ENCODE measurements around the gene FAU. TPM values are rescaled to one million over a fixed set of nuclear protein-coding genes. Genes with fewer than 3 reads are reported as not detected.

The FAU gene
- polyA plus RNA-seq, 1 of the 3 experiments (the other 2 are of a cell fraction), result 1,210 TPM

GRCh38 chr11:65083134-65083833 lies 38.6 kb downstream of the FAU start:
- peak overlapping the region; percentile 74 to 88; a peak in 3 of 4 replicates for H3K27ac ChIP-seq (ENCODE audit: low read depth in 2 of 2, low read length in 1 of 2)
- no peak for TF ChIP-seq MXI1 (IDR thresholded peaks at IDR 0.05; ENCODE audit: low read depth, low read length)
- H3K36me3 ChIP-seq (replicated peaks in 1 of 2; ENCODE audit: control insufficient read depth in 1 of 2, insufficient read depth in 2 of 2, low read length in 1 of 2), result peaks cover 18 to 31% of the 10 kb centered on the region in 2 experiments
- peak overlapping the region; percentile 83 for H3K4me2 ChIP-seq
- H3F3A ChIP-seq (replicated peaks; ENCODE audit: insufficient read depth), result peaks cover 4% of the 10 kb centered on the region
- POLR2A ChIA-PET, result interaction anchor here (1.0 kb wide), 1 partner anchor 35 kb away, joined by 3 read pairs; no protein-coding TSS in a partner anchor
- DNase-seq, result peak; percentile 24
- 2% methylated on average over 12 of the region's 13 CpGs for WGBS (ENCODE audit: low lambda C conversion rate)
- peaks cover 8 to 20% of the 10 kb centered on the region in 2 experiments for H3K4me1 ChIP-seq (ENCODE audit: control insufficient read depth in 1 of 2, insufficient read depth in 2 of 2, low read depth in 1 of 2, low read length in 1 of 2)
- no peaks in the 10 kb centered on the region for H3K9me2 ChIP-seq
- peak overlapping the region; percentile 86; the same call in 1 of the 2 replicates for H2AFZ ChIP-seq (ENCODE audit: low read depth)
- H4K20me1 ChIP-seq (ENCODE audit: insufficient read depth), result no peaks in the 10 kb centered on the region; the same call in 1 of the 2 replicates
- no peaks in the 10 kb centered on the region for H3K9me3 ChIP-seq
- H3K27me3 ChIP-seq (ENCODE audit: insufficient read depth), result no peaks in the 10 kb centered on the region
- H3K79me2 ChIP-seq (ENCODE audit: insufficient read depth), result peaks cover 72% of the 10 kb centered on the region
- H3K9ac ChIP-seq, result peak overlapping the region; percentile 89
- CTCF ChIA-PET, result interaction anchor here (1.5 to 2.6 kb wide), 2 partner anchors 27 to 69 kb away, joined by 6 to 11 read pairs; partner anchors contain the start of gene ARL2
- H3K4me3 ChIP-seq (ENCODE audit: low read depth in 2 of 2, low read length in 1 of 2), result peak overlapping the region; percentile 87 to 92

- Histone ChIP-seq H4K20me1 (ENCODE audit: insufficient read depth) (no peaks in the 10 kb centered on the region; the same call in 1 of the 2 replicates), H3F3A (replicated peaks; ENCODE audit: insufficient read depth) (peaks cover 13% of the 10 kb centered on the region), H3K9me3 (no peaks in the 10 kb centered on the region), H3K79me2 (ENCODE audit: insufficient read depth) (peaks cover 65% of the 10 kb centered on the region), H3K36me3 (replicated peaks in 1 of 2; ENCODE audit: control insufficient read depth in 1 of 2, insufficient read depth in 2 of 2, low read length in 1 of 2) (peaks cover 0 to 10% of the 10 kb centered on the region in 2 experiments), H3K9me2 (no peaks in the 10 kb centered on the region), H3K4me1 (ENCODE audit: control insufficient read depth in 1 of 2, insufficient read depth in 2 of 2, low read depth in 1 of 2, low read length in 1 of 2) (peaks cover 0 to 12% of the 10 kb centered on the region in 2 experiments; a peak in 2 of 4 replicates), H2AFZ (ENCODE audit: low read depth) (no peak overlapping the region; the same call in 1 of the 2 replicates), H3K4me3 (ENCODE audit: low read depth in 2 of 2, low read length in 1 of 2) (no peak overlapping the region), H3K9ac (no peak overlapping the region), H3K27ac (ENCODE audit: low read depth in 2 of 2, low read length in 1 of 2) (no peak overlapping the region), H3K4me2 (no peak overlapping the region), H3K27me3 (ENCODE audit: insufficient read depth) (no peaks in the 10 kb centered on the region)
- CTCF ChIA-PET, result interaction anchor here (0.6 to 1.6 kb wide), 5 partner anchors 9 to 235 kb away, joined by 3 to 6 read pairs (median 3); partner anchors contain the start of genes ARL2 and CDC42BPG
- POLR2A ChIA-PET, result no interaction called here
- peak; percentile 4 for DNase-seq
- WGBS (ENCODE audit: low lambda C conversion rate), result 87% methylated on average over 9 of the region's 9 CpGs
- TF ChIP-seq RCOR1 (IDR thresholded peaks at IDR 0.05; ENCODE audit: low read length) (no peak), REST (IDR thresholded peaks at IDR 0.05; ENCODE audit: low read depth, low read length) (no peak), PBX3 (IDR thresholded peaks at IDR 0.05) (no peak), ELF1 (IDR thresholded peaks at IDR 0.05) (no peak), YY1 (IDR thresholded peaks at IDR 0.05; ENCODE audit: low read depth) (no peak), NRF1 (IDR thresholded peaks at IDR 0.05; ENCODE audit: low read depth, low read length) (no peak), SMC3 (IDR thresholded peaks at IDR 0.05; ENCODE audit: low read depth, low read length) (no peak), FOXJ3 (CRISPR knock-in tag; IDR thresholded peaks at IDR 0.05) (no peak), NFIC (IDR thresholded peaks at IDR 0.05; ENCODE audit: borderline replicate concordance) (no peak), MEF2A (IDR thresholded peaks at IDR 0.05; ENCODE audit: borderline replicate concordance, low read depth) (no peak), ZBTB33 (IDR thresholded peaks at IDR 0.05; ENCODE audit: borderline replicate concordance, low read depth) (no peak), TAF1 (IDR thresholded peaks at IDR 0.05; ENCODE audit: borderline replicate concordance, low read depth, low read length) (no peak), USF1 (IDR thresholded peaks at IDR 0.05; ENCODE audit: borderline replicate concordance, low read depth) (no peak), USF2 (IDR thresholded peaks at IDR 0.05; ENCODE audit: borderline replicate concordance, low read depth, low read length) (no peak), CHD2 (IDR thresholded peaks at IDR 0.05; ENCODE audit: low read length, partially characterized antibody) (no peak), FOXM1 (IDR thresholded peaks at IDR 0.05; ENCODE audit: low read depth) (no peak)
These were observed 43.1 kb downstream of the FAU start for GRCh38 chr11:65078786-65079342.

All from SK-N-SH (cell line).